Dedifferentiated amniotic fluid mesenchymal stem cell (primary cell): ENCODE measurements around the gene SIPA1L3.

Source experiments
- DNase-seq: peaks from one replicate; pipeline ENCODE4 v3.0.0-alpha.2; 2016; ENCODE audit errors: extremely low spot score

Gene SIPA1L3

DNA sequence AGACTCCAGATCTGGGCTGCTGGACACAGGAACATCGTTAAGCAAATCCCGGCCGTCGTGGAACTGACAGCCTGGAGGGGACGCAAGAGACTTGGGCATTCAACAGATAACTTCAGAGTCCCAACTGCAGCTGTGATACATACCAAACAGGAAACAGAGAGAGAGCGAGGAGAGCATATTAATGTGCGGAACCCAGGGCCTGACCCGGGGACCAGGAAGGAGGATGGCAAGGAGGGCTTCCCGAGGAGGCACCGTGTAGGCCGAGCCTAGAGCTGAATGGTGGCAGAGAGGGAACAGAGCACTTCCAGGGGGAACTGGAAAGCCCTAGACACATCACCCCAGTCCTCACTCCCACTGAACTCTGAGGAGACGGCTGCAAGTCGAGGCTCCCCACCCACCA, 68.1 kb downstream of the SIPA1L3 start:
- DNase-seq: no peak

DNA sequence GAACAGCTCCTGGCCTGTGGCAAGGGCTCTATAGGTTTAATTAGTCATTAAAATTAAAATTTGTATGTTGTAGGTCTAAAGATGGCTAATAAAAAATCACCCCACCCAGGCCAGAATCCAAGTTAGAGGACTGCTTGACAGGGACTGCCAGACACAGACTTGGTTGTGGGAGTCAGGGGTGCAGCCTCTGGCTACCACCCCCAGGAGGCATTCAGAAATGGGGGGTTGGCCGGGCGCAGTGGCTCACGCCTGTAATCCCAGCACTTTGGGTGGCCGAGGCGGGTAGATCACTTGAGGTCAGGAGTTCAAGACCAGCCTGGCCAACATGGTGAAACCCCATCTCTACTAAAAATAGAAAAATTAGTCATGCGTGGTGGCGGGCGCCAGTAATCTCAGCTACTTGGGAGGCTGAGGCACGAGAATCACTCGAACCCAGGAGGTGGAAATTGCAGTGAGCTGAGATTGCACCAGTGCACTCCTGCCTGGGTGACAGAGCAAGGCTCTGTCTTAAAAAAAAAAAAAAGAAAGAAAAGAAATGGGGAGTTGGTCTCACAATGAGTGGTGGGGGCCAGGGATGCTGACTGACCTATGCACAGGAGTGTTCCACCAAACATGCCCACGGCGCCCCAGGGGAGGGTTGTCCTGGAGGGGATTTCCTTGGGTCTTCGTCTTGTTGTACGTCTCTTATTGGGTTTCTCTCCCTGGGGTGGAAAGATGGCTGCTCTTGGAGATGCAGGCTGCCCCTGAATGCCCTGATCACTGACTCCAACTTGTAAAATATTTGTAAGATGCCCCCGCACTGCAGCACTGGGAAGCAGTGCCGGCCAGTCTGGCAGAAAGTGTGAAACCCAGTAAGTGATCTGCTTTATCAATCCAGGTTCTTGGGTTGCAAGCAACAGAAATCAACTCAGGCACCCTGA, 68.8 kb downstream of the SIPA1L3 start:
- DNase-seq: no peak

DNA sequence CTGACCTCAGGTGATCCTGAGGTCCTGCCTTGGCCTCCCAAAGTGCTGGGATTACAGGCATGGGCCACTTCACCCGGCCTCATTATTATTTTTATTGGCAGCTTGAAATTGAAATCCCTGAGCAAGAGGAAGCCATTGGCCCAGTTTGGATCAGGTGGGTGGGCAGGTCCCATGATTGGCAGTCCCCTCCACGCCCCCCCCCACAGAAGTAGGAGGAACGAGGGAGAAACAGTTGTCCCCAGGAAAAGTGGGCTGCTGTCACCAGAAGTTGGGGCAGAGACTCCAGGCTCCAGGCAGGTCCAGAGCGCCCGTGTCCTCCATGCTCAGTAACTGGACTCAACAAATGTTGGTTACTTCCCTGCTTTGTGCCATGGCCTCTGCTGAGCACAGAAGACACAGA, 70.4 kb downstream of the SIPA1L3 start:
- DNase-seq: no peak

DNA sequence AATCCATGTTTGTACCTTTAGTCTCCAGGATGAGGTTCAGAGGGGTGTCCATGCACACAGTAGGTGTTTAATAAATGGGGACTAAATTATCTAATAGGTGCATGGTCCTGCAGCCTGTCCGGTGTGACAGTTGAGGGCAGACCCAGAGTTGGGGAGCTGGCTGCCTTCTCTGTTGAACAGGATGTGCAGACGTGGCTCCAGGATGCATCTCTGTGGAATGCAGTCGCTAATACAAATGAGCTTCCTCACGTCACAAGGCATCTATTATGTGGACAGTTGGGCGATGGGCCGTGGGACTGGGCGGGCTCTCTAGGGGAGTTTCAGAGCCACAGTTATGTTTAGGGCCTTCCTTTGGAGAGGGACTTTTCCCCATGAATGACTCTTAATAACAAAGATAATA, 71.0 kb downstream of the SIPA1L3 start:
- no peak for DNase-seq

DNA sequence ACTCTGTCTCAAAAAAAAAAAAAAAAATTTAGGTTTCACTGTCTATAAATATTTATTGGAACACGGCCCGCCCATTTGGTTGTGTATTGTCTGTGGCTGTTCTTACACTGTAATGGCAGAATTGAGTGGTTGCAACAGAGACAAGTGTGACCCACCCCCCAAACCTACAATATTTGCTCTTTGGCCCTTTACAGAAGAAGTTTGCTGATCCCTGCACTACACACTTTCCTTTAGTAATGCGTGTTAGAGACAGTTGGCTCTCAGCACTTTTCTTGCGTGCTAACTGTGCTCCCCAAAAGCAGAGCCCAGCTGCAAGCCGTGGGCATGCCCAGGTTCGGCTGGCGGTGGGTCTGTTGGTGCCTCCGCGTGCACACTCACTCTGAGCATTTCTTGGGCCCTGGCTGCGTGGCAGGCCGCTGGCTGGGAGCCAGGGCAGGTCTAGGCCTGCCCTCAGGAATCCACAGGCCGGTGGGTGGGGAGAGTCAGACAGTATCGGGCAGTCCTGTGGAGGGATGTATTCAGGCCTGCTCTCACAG, 72.6 kb downstream of the SIPA1L3 start:
- DNase-seq: no peak

DNA sequence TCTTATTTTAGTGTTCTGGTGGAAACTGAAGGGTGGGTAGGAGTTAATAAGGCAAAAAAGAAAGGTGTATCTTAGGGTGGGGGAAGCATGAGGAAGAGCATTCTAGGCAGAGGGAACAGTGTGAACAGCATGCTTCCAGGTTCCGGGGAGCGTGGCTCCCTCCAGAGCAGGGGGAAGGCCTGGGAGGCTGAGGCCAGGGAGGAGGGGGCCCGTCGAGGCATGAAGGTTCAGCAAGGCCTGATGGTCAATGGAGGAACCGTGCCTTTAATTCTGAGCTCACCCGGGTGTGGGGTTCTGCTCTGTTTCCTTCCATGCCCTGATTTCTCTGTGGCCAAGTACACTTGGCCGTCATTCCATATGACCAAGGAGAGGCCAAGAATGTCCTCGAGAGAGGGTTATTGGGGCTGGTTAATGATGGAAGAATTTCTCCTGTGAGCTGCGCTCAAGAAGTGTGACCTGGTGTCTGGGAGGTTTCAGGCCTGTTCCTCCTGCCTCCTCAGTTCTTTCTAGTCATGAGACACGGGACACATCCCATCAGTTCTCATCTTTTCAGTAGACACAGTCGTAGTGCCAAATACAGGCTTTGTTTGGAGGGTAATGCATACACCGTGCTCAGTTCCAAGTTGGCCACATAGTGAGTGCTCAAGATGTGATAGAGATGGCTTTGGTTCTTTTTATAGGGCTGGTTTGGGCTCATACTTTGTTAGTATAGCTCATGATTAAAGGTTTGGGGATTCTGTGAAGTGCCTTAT, 73.6 kb downstream of the SIPA1L3 start:
- no peak for DNase-seq

DNA sequence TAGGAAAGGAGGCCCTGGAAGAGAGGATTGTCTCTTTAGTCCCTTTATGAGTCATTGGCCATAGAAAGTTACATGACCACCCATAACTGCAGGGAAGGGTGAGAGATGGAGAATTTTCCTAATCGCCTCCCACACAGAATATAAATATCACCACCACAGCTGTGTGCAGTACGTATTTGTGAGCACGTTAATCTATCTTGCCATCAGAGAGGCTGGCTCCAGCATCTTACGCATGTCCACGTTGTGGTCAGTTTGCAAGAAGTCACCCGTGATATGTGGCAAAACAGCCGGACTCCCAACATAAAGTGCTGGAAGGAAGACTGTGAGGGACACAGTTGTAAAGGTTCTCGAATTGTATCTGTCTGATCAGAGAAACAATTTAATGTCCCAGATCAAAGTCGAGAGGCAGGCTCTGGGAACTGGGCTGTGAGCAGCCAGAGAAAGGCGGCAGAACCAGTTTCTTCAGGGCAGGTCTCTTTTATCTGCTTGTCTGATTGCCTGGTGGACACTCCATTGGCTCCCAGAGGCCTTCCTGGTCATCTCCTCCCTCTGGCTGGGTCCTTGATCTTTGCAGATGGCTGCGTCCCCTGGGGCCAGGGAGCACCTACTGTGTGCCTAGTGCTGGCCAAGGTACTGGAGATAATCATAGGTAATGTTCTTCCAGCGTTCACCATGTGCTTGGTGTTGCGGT, 74.9 kb downstream of the SIPA1L3 start:
- DNase-seq: no peak

DNA sequence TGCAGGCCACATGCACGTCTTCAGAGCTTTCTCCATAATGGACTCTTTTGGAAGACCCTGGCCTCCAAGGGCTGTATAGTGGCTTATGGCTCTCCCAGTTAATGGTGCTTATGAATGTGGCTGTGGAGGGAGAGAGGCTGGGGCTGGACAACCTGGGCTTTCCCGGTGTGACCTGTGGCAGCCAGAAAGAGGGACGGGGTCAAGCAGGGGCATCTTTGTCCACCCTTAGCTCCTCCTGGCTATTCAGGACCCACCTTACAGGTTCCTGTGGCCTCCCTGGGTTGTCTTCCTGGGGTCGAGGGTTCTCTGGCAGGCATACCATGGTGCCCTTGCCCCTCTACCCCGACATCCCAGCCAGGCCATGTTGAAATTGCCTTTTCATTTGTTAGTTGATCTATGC, 75.6 kb downstream of the SIPA1L3 start:
- no peak for DNase-seq

DNA sequence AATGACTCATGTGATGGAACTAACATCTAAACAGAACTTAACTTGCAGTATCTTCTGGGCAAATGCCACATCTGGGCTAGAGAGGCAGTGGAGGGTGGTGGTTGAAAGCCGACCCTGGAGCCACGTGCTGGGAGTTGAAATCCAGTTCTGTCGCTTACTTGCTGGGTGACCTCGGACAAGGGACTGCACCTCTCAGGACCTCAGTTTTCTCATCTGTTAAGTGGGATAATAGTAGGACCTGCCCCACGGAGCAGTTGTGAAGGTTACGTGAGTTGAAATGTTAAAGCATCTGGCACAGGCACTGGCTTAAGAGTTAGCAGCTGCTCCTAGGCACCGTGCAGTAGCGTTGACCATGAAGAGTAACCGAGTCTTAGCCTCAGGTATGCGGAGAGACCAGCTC, 76.1 kb downstream of the SIPA1L3 start:
- no peak for DNase-seq

DNA sequence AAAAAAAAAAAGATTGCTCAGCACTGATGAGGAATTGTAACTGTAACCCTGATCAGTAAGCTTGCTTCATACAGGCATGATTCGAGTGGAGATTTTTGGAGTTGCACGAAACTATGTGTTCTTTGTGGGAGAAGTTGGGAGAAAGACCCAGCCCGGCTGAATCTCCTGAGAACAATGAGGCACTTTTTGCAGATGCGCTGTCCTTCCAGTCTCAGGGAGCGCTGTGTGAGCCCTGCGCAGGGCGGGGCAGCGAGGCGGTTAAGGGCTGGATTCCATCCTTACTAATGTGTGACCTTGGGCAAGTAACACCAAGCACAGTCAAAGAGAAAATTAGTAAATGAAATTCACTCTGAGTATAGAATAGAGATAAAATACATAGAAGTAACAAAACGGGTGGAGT, 76.9 kb downstream of the SIPA1L3 start:
- DNase-seq: no peak

DNA sequence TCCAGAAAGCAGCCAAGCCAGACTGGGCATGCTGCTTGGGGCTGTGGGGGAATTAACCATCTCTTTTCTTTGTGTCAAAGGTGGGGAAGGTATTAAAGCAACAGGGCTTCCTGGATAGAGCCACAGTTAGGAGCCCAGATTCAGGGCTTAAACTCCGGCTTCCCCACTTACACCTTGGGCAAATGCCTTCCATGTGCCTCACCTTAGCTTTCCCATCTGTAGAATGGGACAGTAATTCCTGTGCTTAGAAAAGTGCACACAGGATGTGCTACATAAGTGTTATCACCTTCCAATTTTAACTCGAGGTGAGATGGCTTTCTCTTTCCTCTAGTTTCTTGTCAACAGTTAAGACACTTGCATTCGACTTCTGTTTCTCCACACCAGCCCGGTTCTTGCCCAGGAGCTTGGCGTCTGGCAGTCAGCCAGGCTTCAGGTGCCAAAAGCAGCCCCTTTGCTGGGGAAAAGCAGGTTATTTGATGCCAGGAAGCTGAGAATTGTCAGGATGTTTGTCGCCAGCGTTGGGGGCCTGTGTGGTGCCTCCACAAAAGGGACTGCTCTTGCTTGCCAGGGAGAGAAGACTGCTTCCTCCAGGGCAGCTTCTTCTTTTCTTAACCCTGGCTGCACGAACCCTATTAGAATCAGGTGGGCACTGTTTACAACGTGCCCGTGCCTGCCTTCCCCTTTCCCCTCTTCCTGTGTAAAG, 79.2 kb downstream of the SIPA1L3 start:
- no peak for DNase-seq

DNA sequence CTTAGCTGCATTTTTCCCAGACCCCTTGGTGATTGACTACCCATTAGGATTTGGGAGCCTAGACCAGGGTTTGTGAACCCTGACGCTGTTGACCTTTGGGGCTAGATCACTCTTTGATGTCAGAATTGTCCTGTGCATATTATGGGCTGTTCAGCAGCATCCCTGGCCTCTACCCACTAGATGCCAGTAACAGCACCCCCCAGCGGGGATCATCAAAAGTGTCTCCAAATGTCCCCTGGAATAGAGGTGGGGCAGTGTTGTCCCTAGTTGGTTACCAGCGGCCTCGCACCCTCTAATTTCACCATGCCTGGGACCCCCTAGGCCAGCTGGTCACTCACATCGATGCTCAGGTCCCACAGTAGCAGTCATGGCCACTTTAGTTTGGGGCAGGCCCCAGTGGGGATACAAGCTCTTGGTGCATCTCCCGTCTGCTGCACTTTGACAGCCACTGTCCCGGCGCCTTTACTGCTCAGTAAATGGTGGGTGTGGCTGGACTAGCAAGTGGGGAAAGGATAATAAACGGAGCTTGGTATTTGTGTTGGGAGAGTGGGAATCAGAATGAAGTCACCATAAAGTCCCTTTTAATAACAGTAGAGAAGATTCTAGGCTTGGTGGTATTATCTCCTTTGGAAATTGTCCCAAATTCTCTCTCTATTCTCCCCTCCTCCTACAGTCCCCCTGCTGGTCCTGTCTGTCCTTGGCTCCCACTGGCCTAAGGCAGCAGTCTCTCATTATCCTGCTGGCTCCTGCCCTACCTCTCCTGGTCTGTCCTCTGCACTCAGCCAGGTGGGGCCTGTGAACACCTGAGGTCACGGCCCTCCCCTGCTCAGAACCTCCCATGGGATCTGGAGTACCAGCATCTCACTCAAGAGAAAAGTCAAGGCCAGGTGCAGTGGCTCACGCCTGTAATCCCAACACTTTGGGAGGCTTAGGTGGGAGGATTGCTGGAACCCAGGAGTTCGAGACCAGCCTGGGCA, 80.6 kb downstream of the SIPA1L3 start:
- DNase-seq: no peak

DNA sequence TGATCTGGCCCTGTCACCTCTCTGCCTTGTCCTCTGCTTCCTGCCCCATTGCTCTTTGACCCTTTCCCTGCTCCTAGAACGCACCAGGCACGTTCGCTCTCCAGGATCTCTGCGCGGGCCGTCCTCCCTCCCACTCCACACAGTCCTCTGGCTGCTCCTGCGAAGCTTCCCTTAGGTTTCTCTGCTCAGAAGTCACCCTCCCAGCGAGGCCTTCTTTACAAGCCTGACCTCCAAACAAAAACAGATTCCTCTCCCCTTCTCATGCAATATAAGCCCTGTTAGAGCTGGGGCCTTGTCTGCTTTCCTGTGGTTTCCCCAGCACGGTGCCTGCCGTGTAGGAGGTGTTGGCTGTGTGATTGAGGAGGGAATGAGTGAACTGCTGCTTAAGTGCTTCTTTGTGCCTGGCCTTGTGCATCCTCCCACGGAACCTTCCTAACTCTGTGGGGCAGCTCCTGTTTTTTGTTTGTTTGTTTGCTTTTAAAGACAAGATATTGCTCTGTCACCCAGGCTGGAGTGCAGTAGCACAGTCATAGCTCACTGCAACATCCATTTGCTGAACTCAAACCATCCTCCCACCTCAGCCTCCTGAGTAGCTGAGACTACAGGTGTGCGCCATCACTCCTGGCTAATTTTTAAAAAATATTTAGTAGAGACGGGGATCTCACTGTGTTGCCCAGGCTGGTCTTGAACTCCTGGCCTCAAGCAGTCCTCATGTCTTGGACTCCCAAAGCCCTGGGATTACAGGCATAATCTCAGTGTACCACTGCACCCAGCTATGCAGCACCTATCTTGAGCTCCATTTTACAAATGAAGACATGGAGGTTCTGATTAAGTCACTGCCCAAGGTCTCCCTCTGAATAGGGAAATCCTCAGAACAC, 82.0 kb downstream of the SIPA1L3 start:
- DNase-seq: no peak

DNA sequence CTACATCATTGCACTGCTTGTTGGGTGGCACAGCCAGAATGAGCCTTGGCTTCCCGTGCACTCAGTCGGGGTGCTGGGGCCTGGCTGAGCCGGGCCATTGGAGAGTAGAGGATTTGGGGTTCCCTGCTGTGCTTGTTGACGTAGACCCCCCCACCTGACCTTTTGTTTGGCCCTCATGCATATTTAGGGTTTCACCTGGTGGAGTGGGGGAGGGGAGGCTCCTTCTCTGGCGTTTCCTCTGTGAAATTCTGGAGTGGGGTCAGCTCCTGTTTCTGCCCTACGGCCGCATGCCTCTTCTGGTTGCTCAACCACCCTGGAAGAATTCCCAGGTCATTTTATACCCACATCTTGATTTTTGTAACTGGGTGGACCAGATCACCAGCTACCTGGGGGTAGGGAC, 82.8 kb downstream of the SIPA1L3 start:
- no peak for DNase-seq

DNA sequence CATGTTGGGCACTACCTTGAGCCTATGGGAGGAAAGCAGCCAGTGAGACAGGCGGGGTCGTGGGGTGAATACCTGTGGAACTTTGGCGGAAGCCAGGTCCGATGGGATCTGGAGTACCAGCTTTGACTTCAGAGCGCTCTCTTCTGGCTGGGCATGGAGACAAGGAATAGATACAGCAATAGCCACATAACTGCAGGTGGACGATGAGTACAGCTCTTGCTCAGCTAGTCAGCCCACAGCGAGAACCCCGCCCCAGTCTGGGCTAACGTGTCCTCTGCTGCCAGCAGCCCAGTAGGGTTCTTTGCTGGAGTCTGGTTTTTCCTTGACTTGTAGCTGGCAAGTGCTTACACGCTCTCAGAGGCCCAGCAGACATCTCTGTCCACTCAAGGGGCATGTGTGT, 83.4 kb downstream of the SIPA1L3 start:
- DNase-seq: no peak

DNA sequence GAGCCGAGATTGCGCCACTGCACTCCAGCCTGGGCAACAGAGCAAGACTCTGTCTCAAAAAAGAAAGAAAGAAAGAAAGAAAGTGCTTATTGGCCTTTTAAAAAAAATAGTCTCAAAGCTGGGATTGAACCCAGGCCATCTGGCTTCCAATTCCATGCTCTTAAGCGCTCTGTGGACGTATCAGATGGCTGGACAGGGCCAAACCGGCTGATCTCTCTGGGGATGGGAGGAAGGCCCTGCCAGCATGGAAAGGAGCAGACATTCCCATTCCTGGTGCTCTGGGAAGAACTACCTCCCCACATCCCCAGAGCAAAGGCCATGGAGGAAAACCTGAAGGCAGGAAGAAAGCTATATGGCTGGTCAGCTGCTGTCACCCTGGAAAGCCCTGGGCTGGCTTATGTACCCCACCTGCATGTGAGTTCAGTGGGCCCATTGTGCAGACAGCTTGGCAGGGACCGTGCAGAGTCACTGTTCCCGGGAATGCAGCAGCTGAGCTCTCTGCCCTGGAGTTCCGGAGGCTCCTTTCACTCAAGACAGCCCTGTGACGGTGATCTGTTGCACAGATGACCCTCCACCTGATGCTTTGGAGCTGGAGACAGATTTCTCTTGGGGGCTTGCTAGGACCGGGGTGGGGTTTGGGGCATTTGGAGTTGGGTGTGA, 84.3 kb downstream of the SIPA1L3 start:
- DNase-seq: no peak

DNA sequence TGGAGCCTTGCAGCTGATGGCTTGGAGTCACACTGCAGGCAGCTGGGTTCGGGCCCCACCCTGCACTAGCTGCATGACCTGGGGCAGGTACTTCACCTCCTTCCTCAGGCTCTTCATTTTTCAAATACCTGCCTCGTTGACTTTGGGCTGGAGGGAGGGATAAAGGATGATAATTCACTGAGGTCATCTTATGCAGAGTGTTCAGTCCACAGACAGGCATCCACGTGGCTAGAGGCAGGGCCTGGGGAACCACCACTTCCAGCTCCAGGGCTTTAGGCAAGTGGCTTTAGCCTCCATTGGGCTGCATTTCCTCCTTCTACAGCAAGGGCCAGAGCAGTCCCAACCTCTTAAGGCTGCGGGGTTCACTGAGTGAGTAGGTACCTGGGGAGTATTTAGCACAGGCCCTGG, 84.8 kb downstream of the SIPA1L3 start:
- no peak for DNase-seq

DNA sequence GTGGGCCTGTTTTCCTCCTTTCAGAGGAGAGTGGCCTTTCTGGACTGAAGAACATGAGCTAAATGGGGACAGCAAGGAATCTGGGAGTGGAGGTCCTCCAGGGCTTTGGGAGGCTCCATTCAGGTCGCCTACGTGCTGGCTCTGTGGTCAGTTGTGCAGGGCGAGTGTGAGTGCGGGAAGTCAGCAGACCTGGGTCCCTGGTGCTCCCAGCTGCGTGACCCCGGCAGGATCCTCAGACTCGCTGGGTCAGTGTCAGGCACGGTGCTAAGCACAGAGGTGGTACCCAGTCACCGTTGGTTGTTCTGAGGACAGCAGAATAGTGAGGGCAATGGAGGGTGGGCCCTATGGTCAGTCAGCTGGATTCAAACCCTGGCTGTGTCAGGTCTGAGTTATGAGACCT, 85.8 kb downstream of the SIPA1L3 start:
- DNase-seq: no peak

DNA sequence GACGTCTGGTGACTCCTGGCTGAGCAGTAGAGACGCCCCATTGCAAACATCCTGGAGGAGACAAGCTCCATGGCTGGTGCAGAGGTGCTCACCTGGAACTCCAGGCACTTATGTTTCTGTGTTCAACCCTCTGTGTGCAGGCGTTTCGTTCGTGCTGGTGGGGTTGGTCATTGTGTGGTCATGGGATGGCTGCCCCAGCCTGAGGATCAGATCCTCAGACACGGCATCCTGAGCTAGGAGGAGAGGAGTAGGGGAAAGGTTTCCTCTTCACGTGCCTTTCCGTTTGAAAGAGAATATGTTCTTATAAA, 87.8 kb downstream of the SIPA1L3 start:
- no peak for DNase-seq
